NCI-H748 treated with DMSO at 0.1 percent for 48 hours (cell line): ENCODE data around the gene CYTH3.
"Not testable (repeated sequence)": the region's sequence is repeated elsewhere in the genome, so short reads cannot be mapped to it uniquely, and the experiment has no call there.

Experiments
- DNase-seq: peaks from one replicate; lab custom pipeline; 2025; lab: John Stamatoyannopoulos, UW

Gene CYTH3

DNA sequence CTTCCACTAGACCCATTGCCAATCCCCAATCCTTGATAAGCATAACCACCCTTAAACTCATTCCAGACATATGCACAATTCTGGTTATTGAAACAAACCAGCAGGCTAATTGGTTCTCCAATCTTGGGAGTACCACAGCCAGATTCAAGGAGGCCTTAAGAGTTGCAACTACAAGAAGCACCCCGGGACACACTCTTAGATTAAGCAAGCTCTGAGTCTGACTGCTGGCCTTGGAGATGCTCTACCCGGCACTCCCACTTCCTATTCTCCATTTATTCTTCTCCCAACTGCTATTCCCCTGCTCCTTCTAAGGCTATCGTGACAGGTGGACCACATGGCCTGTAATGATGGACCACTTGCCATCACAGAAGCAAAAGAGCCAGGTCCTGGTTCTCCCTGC is 40.3 kb downstream of the CYTH3 start:
- DNase-seq, result no peak

DNA sequence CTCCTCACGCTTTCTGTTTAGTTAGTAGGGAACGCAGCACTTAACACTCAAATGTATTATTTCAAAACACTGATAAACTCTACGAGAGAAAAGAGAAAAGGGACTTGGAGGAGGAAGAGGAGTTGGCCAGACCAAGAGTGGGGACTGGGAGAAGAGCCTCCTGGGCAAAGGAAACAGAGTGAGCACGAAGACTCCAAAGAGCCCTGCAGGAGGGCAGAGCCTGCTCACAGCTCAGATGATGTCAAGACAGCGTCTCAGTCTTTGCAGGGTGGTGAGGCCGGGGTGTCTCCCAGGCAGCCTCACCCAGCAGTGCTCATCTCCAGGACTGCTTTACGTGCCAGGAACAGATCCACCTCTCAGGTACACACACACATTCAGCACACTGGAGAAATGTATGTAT is 41.2 kb downstream of the CYTH3 start:
- DNase-seq, result no peak

DNA sequence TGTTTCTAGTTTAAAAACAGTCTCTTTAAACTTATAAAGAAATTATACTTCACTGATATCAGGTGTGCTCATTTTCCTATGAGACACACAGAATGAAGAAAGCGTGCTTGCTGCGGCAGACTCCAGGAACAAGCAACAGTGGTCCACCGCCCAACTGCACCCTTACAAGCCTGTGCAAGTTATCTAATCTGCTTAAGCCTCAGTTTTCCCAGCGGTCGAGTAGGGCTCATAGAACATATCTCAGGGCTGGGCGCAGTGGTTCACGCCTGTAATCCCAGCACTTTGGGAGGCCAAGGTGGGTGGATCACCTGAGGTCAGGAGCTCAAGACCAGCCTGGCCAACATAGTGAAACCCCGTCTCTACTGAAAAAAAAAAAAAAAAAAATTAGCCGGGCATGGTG is 43.1 kb downstream of the CYTH3 start:
- not testable (repeated sequence) for DNase-seq

DNA sequence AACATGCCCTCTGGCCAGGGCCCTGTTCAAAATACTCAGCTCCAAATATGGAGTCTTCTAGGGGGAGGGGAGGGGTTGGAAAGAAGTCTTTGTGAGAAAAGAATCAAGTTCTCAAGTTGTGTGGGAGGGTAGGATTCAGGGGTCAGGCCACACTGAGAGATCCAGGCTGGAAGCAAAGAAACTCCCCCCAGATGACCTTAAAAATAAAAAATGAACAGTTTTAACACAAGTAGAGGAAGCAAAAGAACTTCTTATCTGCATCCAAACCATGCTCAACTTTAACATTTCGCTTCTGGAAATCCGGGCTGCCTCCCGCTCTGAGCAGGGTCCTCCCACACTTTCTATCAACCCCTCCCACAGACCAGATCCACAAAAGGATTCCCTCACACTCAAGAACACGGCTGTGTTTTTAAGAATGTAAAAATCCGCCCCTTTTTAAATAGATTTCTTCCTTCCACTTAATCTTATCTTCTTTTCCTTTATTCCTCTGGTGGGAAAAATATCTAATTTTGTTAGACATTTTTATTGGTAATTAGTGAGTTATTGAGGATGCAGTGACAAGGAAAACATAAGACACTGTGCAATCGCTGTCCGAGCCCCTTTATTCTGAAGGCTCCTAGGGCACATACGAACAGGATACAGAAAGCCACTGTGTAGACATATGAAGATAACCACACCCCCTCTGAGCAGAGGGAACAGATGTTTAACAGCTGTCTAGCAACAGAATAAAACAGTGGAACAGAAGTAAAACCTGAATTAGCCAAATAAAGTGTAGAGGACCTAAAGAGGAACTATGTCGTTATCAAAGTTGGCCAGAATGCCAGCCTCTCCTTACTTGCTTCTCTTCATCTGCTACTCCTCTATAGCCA is 43.8 kb downstream of the CYTH3 start:
- no peak for DNase-seq

DNA sequence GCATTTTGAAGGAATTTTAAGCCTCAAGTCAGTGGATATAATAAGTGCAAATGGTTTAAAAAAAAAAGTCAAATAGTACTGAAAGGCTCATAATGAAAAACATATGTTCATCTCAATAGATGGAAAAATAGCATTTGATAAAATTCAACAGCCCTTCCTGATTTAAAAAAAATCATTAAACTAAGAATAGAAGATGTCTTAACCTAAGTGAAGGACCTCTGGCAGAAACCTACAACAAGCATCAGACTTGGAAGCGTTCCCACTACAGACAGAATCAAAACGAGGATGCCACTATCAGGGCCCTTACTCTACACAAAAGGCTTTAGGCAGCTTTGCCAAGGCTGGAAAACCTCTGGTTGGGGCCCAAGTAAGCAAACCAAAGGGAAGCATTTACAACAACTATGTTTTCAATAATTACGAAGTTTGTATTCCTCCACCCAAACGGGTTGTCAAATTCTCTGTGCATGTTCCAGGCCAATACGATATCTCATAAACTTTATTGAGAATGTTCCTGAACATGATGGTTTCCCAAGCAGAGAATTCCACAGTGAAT is 45.1 kb downstream of the CYTH3 start:
- DNase-seq, result no peak

DNA sequence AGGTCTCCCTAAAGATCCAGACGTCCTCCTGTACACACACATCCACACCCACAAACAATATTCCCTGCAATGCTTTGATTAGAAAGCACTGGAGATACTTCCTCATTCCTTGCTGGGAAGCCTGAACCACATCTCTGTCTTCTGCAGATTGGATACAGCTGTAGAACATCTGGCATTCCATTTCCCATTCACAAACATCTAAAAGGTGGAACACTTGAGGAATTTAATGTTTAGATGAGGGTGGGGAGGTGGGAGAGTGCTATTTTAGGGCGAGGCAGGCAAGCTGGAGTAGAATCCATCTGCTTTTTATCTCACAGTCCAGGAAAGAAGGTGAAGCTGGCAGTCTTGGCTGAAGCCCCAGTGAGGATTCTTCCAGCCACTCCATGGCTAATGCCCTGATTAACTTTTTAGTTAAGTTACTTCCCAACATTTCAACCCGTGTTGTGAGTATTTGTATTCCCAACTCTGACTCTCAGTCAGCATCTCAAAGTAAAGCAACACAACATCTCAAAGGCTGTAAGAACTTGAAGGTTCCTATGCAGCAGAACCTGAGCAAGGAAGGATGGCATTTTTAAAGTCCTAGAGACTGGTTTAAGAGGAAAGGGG is 46.1 kb downstream of the CYTH3 start:
- no peak for DNase-seq

DNA sequence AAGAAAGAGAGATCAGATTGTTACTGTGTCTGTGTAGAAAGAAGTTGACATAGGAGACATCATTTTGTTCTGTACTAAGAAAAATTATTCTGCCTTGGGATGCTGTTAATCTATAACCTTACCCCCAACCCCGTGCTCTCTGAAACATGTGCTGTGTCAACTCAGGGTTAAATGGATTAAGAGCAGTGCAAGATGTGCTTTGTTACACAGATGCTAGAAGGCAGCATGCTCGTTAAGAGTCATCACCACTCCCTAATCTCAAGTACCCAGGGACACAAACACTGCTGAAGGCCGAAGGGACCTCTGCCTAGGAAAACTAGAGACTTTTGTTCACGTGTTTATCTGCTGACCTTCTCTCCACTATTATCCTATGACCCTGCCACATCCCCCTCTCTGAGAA is 49.0 kb downstream of the CYTH3 start:
- DNase-seq, result not testable (repeated sequence)

DNA sequence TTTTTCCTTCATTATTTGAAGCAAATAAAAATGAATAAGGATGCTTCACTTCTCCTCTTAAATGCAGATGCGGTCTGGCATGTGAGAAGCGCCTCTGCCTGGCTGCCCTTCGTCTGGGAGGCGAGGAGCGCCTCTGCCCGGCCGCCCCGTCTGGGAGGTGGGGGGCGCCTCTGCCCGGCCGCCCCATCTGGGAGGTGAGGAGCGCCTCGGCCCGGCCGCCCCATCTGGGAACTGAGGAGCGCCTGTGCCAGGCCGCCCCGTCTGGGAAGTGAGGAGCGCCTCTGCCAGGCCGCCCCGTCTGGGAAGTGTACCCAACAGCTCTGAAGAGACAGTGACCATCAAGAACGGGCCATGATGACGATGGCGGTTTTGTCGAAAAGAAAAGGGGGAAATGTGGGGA is 49.4 kb downstream of the CYTH3 start:
- not testable (repeated sequence) for DNase-seq

DNA sequence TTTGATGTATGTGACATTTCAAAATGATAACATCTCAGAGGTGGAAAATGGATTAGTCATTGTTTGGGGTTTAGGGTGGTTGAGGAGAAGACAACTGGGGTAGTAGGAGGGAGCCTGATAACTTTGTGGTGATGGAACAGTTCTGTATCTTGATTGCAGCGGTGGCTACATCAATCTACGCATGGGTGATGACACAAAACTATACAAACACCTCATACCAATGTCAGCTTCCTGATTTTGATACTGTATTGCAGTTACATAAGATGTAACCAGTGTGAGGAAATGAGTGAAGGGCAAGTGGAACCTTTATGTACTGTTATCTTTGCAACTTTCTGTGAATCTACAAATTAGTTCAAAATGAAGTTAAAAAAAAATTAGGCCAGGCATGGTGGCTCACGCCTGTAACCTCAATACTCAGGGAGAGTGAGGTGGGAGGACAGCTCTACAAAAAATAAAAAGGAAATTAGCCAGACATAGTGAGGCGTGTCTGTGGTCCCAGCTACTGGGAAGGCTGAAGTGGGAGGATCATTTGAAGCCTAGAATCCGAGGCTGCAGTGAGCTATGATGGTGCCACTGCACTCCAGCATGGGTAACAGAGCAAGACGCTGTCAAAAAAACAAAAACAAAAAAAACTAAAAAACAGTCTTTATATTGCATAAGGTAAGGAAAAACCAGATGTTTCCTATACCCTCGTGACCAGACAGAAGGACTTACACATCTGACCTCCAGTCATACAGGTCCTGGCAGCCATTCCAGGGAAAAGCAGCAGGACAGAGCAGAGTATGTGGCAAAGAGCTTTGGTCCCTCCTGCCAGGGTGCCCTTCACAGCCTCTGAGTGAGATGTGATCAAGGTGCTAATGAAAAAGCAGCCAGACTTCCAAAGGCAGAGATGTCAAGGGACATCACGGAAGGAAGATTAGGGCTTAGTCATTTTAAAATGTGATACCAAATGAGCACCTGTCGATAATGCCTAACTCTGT is 50.8 kb downstream of the CYTH3 start:
- DNase-seq, result no peak

DNA sequence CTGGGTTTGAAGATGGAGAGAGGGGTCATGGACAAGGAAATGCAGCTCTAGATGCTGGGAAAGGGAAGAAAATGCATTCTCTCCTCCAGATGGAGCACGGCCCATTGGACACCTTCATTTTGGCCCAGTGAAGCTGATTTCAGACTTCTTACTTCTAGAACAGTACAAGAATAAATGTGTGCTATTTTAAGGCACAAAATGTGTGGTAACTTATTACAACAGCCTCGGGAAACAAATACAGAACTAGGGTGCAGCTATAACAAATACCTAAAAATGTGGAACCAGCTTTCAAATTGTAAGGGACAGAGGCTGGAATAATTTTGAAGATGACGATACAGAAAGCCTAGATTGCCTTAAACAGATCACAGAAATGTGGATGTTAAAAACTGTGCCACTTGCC is 54.1 kb downstream of the CYTH3 start:
- no peak for DNase-seq

DNA sequence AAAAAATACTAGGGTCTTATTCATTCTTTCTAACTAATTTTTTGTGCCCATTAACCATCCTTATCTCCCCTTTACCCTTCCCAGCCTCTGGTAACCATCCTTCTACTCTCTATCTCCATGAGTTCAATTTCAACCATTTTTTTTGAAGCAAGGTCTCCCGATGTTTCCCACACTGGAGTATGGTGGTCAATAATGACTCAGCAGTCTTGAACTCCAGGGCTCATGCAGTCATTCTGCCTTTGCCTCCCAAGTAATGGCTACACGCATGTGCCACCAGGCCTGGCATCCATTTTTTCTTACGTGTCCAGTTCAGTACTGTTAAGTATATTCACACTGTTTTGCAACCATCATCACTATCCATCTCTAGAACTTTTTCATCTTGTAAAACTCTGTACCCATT is 60.4 kb downstream of the CYTH3 start:
- no peak for DNase-seq

DNA sequence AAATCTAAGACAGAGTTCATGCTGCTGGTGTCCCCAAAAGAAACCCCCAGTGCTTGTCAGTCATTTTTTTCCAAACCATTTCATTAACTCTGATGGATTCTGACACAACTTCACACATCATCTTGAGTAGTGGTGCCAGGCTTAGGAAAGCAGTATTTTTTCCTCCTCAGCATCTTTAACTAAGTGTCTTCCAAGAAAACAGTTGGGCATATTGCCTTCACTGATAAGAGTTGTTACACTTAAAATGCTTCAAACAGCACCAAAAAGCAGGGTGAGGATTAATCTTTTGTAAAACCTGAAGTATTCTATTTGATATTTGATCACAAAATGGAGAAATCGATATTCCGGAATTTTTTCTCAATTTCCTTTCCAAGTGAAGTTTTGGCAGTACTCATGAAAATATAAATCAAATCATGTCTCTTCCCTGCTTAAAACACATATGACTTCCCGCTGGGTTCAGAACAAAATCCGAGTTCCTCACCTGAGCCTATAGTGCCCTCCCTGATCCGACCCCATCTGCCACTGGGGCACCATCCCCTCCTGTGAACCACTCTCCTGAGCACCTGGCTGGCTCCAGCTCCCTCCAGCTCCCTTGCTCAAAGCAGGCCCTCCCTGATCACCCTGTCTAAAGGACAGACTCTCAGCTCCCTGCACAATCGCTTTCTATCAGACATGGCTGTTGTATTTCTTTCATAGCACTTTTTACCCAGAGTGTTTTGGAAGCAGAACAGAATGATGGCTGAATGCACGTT is 61.6 kb downstream of the CYTH3 start:
- DNase-seq, result no peak

DNA sequence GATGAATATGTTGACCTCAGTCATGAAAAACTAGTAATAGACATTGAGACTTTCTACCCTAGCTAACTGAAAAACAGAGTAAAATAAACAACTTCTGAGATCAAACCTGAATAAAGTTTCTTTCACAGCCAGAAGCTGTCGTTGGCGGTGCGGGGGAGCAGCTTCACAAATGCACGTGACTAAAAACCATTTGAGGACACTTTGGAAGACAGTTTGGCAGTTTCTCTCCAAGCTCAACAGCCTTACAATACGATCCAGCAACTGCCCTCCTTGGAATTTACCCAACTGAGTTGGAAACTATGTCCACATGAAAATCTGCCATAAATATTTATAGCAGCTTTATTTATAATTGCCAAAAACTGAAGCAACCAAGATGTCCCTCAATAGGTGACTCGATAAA is 63.1 kb downstream of the CYTH3 start:
- no peak for DNase-seq

DNA sequence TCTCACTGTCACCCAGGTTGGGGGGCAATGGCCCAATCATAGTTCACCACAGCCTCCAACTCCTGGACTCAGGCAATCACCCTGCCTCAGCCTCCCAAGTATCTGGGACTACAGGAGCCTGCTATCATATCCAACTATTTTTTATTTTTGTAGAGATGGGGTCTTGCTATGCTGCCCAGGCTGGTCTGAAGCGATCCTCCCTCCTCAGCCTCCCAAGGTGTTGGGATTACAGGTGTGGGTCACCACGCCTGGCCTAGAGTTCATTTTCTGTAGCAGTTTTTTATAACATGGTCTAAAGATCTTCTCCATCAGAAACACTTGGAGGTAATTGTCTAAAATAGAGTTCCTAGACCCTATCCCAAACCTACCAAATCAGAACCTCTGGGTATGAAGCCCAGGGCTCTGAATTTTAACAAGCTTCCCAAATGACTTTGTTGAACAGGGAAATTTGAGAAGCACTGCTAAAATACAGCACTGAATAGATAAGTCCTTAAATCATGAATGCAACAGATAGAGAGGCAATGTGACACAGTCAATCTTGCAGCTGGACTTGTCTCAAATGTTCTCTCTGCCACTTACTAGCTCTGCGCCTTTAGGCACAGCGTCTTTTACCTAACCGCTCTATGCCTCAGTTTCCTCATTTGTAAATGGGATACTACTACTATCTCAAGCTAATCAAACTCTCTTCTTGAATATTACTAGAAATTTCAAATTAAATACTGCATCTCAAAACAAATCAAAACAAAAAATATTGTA is 63.7 kb downstream of the CYTH3 start:
- no peak for DNase-seq

DNA sequence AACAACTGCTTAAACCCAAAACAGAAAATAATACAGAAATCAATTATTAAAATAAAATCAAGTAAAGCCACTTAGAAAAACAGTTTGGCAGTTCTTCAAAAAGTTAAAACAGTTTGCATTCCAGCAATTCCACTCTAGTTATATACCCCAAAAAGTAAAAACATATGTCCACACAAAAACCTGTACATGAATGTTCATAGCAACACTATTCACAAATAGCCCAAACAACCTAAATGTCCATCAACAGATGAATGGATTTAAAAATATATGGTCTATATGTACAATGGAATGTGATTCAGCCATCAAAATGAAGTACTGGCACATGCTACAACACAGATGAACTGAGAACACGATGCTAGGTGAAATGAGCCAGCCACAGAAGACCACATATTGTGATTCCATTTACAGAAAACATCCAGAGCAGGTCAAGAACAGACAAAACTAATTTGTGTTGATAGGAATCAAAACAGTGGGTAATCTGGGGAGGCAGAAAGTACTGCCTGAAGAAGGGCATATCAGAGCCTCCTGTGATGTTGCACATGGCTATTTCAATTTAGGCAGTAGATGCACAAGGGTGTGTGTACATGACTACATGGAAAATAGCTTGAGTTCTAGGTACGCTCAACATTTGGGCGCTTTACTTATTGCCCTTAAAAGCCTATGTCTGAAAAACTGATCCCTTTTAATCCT is 66.3 kb downstream of the CYTH3 start:
- no peak for DNase-seq

DNA sequence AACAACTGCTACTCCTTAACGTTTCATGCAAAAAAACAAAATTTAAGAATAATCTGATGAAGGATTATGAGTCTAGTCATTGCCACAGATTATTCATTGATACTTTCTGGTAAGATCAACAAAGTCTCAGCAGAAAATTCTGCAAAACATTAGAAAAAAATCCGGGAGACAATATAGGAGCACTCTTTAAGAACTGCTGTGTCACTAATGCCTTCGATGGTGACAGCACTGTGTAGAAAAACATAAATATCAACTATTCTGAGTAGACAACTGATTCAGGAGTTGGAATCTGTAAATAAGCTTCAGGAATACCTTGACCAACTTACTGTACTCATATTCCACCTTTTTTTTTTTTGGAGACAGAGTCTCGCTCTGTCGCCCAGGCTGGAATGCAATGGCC is 69.0 kb downstream of the CYTH3 start:
- no peak for DNase-seq

DNA sequence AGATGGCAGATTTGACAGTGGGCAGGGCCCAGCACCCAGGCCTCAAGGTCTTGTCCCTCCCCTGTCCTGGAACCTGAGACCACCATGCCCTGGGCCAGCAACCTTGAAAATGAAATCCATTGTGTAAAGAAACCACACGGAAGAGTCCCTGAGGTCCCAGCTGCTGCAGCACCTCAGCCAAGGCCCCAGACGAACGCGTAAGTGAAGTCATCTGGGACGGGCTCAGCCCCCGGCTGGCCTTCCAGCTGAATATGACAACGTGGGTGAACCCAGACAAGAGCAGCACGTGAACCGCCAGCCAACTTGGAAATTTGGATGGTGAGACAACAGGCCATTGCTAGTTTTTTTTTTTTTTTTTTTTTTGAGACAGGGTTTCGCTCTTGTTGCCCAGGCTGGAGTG is 70.3 kb downstream of the CYTH3 start:
- DNase-seq, result no peak

DNA sequence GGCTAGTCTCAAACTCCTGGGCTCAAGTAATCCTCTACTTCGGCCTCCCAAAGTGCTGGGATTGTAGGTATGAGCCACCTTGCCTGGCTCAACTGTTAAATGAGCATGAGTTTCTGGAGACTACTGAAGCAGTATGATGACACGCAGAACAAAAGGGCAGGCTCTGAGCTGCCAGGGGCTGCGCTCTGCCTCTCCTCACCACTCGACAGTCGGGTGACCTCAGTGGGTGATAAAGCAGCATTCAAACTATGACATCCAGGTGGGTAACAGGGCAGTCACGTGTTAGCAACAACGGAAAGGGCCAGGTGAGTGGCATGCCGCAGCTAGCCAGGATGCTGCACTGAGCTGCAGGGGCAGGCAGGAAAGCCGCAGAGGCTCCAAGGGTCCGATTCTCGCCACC is 71.5 kb downstream of the CYTH3 start:
- no peak for DNase-seq

DNA sequence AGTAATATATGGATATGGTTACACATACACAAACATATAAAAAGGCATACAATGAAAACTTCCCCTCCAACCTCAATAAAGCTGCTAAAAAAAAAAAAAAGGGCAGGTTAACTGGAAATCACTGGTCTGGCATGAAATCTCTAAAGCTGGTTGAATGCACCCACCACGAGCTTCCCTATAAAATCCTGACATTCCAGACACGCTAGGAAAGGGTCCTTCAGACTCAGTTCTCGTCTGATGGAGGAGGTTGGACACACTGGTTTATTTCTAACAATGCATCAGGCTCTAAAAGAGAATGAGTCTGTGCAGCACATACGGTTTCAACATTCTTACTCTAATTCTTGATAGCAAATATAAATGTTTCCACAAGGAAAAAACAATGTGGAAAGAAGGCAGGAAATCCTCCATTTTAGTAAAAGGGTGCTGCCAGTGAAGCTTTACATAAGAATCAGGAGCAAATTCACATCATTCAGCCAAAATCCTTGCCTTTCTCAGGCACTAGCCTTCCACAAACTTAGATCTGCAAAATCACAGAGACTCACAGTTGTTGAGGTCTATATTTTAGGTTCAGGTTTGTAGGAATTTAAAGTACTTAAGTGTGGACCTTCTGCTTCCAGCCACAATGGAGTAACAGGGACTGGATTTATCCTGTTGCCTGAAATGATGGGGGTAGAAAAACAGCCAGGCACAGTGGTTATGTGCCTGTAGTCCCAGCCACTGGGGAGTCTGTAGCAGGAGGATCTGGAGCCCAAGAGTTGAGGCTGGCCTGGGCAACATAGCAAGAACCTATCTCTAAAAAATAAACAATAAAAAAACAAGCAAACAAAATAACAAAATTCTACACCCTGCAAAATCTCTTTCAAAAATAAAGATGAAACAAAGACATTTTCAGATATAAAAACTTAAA is 73.5 kb downstream of the CYTH3 start:
- DNase-seq, result no peak
